PC-3 (cell line): ENCODE measurements around the gene ADGRD1.

Experiments used
- EZH2 ChIP-seq: fragments of 300-600 bp; sonication (generic); IDR thresholded peaks from one replicate; pipeline ENCODE4 v1.6.1; 2017; ENCODE audit warnings: antibody characterized with exemption, mild to moderate bottlenecking, low read length; ENCODE audit not compliant: unreplicated experiment
- TF ChIP-seq, protein P1 (sequence below): fragments of 300-600 bp; sonication (generic); conservative IDR thresholded peaks from 2 replicates; pipeline ENCODE4 v1.5.1; 2017; ENCODE audit warnings: antibody characterized with exemption, low read depth, mild to moderate bottlenecking, low read length

DNA sequence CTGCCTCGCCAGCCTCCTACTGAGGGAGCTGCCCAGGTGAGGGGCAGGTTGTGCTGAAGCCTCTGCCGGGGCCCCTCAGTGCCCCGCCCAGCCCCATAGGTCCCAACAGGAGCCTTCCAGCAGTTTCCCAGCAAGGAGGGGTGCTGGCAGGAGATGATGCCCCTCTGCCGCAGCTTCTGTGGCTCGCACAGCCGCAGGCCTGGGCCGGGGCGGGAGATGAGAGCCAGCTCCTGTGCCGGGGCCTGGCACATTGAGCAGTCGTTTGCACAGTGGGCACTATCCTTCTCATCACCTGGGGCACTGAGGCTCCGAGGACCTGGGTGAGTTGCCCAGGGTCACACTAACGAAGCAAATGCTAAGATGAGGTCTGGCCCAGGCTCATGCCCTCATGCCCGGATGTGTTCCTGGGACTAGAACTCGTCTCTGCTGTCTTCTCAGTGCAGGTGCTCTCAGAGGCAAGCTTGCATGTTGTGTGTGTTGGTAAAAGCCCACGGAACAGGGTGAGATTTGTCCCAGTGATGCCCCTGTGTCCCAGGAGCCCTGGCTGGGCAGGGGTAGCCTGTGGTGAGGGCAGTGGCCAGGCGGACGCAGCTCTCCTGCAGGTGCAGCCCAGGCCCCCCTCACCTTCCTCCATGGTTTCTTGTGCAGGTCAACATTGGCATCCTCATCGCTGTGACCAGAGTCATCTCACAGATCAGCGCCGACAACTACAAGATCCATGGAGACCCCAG, 177.5 kb downstream of the ADGRD1 start:
- TF ChIP-seq, protein P1, sequence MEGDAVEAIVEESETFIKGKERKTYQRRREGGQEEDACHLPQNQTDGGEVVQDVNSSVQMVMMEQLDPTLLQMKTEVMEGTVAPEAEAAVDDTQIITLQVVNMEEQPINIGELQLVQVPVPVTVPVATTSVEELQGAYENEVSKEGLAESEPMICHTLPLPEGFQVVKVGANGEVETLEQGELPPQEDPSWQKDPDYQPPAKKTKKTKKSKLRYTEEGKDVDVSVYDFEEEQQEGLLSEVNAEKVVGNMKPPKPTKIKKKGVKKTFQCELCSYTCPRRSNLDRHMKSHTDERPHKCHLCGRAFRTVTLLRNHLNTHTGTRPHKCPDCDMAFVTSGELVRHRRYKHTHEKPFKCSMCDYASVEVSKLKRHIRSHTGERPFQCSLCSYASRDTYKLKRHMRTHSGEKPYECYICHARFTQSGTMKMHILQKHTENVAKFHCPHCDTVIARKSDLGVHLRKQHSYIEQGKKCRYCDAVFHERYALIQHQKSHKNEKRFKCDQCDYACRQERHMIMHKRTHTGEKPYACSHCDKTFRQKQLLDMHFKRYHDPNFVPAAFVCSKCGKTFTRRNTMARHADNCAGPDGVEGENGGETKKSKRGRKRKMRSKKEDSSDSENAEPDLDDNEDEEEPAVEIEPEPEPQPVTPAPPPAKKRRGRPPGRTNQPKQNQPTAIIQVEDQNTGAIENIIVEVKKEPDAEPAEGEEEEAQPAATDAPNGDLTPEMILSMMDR = no peak
- no peak for TF ChIP-seq EZH2
